Lung microvascular endothelial cell (primary cell): ENCODE data around the gene RABGAP1L. TPM values are rescaled to one million over a fixed set of nuclear protein-coding genes. Genes with fewer than 3 reads are reported as not detected.
"Not testable (repeated sequence)": the region's sequence is repeated elsewhere in the genome, so short reads cannot be mapped to it uniquely, and the experiment has no call there.

Source experiments
- DNase-seq, 2 donors: peaks; one replicate each; pipeline versions ENCODE4 v3.0.0 to v3.0.0-alpha.2; 2010; ENCODE audit warnings: low read depth in 2 of 2
- total RNA-seq: library from RNA; depleted of rRNA; stranded (reverse); fragments of >200 nt; gene quantifications from 2 replicates; pipeline ENCODE4 v1.2.1, GENCODE V29; 2014

The RABGAP1L gene
- total RNA-seq, 1 donor from 2014 or later, result 27.0 TPM

- no peak for DNase-seq
These were observed 544.0 kb downstream of the RABGAP1L start for GRCh38 chr1:174703309-174703708.

- no peak for DNase-seq
These were observed 545.0 kb downstream of the RABGAP1L start for GRCh38 chr1:174704300-174704699.

- no peak for DNase-seq
These were observed 551.8 kb downstream of the RABGAP1L start for GRCh38 chr1:174710868-174711845.

- not testable (repeated sequence) for DNase-seq
These were observed 552.5 kb downstream of the RABGAP1L start for GRCh38 chr1:174711848-174712247.

GRCh38 chr1:174712541-174712940 lies 553.2 kb downstream of the RABGAP1L start:
- DNase-seq, result no peak

- DNase-seq, result peak; percentile 31 to 76
These were observed 554.5 kb downstream of the RABGAP1L start for GRCh38 chr1:174713796-174714195.

GRCh38 chr1:174719194-174719593 lies 559.9 kb downstream of the RABGAP1L start:
- DNase-seq, result no peak

GRCh38 chr1:174720618-174721017 lies 561.3 kb downstream of the RABGAP1L start:
- no peak for DNase-seq

GRCh38 chr1:174721246-174721645 lies 561.9 kb downstream of the RABGAP1L start:
- DNase-seq, result no peak

GRCh38 chr1:174723816-174724215 lies 564.5 kb downstream of the RABGAP1L start:
- DNase-seq, result no peak

GRCh38 chr1:174724219-174724618 lies 564.9 kb downstream of the RABGAP1L start:
- DNase-seq, result no peak

GRCh38 chr1:174726167-174726879 lies 567.0 kb downstream of the RABGAP1L start:
- DNase-seq, result peak; percentile 53 to 61

GRCh38 chr1:174726880-174727585 lies 567.7 kb downstream of the RABGAP1L start:
- no peak for DNase-seq

- DNase-seq, result no peak
These were observed 575.0 kb downstream of the RABGAP1L start for GRCh38 chr1:174734270-174734669.

GRCh38 chr1:174736831-174737230 lies 577.5 kb downstream of the RABGAP1L start:
- DNase-seq, result no peak

- peak in 1 of 2 donors; percentile 7 for DNase-seq
These were observed 581.1 kb downstream of the RABGAP1L start for GRCh38 chr1:174740249-174740968.

- no peak for DNase-seq
These were observed 583.7 kb downstream of the RABGAP1L start for GRCh38 chr1:174742805-174743653.

GRCh38 chr1:174743654-174744561 lies 584.6 kb downstream of the RABGAP1L start:
- peak; percentile 54 to 70 for DNase-seq

GRCh38 chr1:174744886-174745285 lies 585.6 kb downstream of the RABGAP1L start:
- DNase-seq, result no peak
